ENCODE measurements around the gene FAM13A.

Gene FAM13A

GRCh38 chr4:88737307-88737941 lies 319.6 kb downstream of the FAM13A start:
- peak in 1 of 10 donors; percentile 35 for DNase-seq

GRCh38 chr4:88736264-88736663 lies 320.7 kb downstream of the FAM13A start:
- intact Hi-C loops (cut with DNase I) = no loop called here
- no peak for DNase-seq

More at GRCh38 chr4:88737307-88737941, 319.6 kb downstream of the FAM13A start:
- intact Hi-C loops (cut with DNase I) = no loop called here

- no peak for DNase-seq
- intact Hi-C loops (cut with DNase I) = no loop called here
Observed at GRCh38 chr4:88735564-88735963, 321.4 kb downstream of the FAM13A start.

- intact Hi-C loops (cut with DNase I) = no loop called here
- peak in 1 of 10 donors; percentile 59 for DNase-seq
Observed at GRCh38 chr4:88734403-88734949, 322.5 kb downstream of the FAM13A start.

GRCh38 chr4:88732714-88733368 lies 324.1 kb downstream of the FAM13A start:
- intact Hi-C loops (cut with DNase I) = no loop called here
- DNase-seq = no peak

GRCh38 chr4:88731381-88731780 lies 325.6 kb downstream of the FAM13A start:
- DNase-seq = no peak
- intact Hi-C loops (cut with DNase I) = no loop called here

- DNase-seq = no peak
- intact Hi-C loops (cut with DNase I) = no loop called here
Observed at GRCh38 chr4:88730811-88731210, 326.2 kb downstream of the FAM13A start.

GRCh38 chr4:88729146-88729760 lies 327.7 kb downstream of the FAM13A start:
- intact Hi-C loops (cut with DNase I) = no loop called here
- no peak for DNase-seq

- DNase-seq = peak in 1 of 10 donors; percentile 77
- intact Hi-C loops (cut with DNase I) = no loop called here
Observed at GRCh38 chr4:88728146-88728545, 328.8 kb downstream of the FAM13A start.

- intact Hi-C loops (cut with DNase I) = no loop called here
- DNase-seq = no peak
Observed at GRCh38 chr4:88725986-88726385, 331.0 kb downstream of the FAM13A start.

GRCh38 chr4:88725143-88725542 lies 331.8 kb downstream of the FAM13A start:
- DNase-seq = no peak
- intact Hi-C loops (cut with DNase I) = no loop called here

- DNase-seq = no peak
- intact Hi-C loops (cut with DNase I) = no loop called here
Observed at GRCh38 chr4:88724406-88724805, 332.6 kb downstream of the FAM13A start.

- DNase-seq = no peak
- intact Hi-C loops (cut with DNase I) = no loop called here
Observed at GRCh38 chr4:88722828-88723227, 334.2 kb downstream of the FAM13A start.

GRCh38 chr4:88722276-88722780 lies 334.7 kb downstream of the FAM13A start:
- intact Hi-C loops (cut with DNase I) = no loop called here

GRCh38 chr4:88720451-88721428 lies 336.2 kb downstream of the FAM13A start:
- no peak for DNase-seq
- intact Hi-C loops (cut with DNase I) = no loop called here

More at GRCh38 chr4:88722276-88722780, 334.7 kb downstream of the FAM13A start:
- peak in 3 of 10 donors; percentile 38 to 88 (median 42) for DNase-seq

GRCh38 chr4:88719381-88719780 lies 337.6 kb downstream of the FAM13A start:
- no peak for DNase-seq
- intact Hi-C loops (cut with DNase I) = no loop called here

- DNase-seq = no peak
- intact Hi-C loops (cut with DNase I) = no loop called here
Observed at GRCh38 chr4:88718098-88718497, 338.9 kb downstream of the FAM13A start.

GRCh38 chr4:88713782-88714181 lies 343.2 kb downstream of the FAM13A start:
- no peak for DNase-seq
- intact Hi-C loops (cut with DNase I) = no loop called here

- DNase-seq = no peak
- intact Hi-C loops (cut with DNase I) = loop anchor here (5.0 to 10.0 kb wide), 2 partner anchors 312 to 405 kb away; partner anchors contain the start of gene TIGD2
Observed at GRCh38 chr4:88709989-88710388, 347.0 kb downstream of the FAM13A start.

- DNase-seq = peak in 4 of 10 donors; percentile 38 to 87 (median 74)
- intact Hi-C loops (cut with DNase I) = loop anchor here (1.0 to 10.0 kb wide), 3 partner anchors 85 to 408 kb away; partner anchors contain the start of gene TIGD2
Observed at GRCh38 chr4:88706574-88706973, 350.4 kb downstream of the FAM13A start.

Measured in posterior cingulate gyrus (tissue), 11 donors.